Fibroblast of skin of back (primary cell): Measurements from ENCODE around the gene GMDS.

ENCODE experiments used
- DNase-seq: peaks from one replicate; pipeline ENCODE4 v3.0.0-alpha.2; 2013

Gene GMDS

DNA sequence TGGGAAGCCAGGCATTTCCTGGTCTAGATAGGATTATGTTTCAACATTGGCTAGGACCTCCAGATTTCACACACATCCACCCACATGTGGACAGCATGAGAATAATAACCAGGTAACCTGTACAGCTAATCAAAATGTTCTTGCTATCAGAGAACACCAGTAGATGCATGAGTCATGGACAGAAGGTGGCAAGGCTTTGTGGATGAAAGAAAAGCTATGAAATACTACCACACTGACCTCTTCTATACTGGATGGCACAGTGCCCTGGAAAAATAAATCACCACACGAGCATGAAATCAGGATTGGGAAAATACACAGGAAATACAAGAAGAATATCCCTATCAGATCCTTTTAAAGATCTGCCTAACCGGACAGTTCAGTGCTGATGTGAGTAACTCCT, 113.0 kb downstream of the GMDS start:
- no peak for DNase-seq

DNA sequence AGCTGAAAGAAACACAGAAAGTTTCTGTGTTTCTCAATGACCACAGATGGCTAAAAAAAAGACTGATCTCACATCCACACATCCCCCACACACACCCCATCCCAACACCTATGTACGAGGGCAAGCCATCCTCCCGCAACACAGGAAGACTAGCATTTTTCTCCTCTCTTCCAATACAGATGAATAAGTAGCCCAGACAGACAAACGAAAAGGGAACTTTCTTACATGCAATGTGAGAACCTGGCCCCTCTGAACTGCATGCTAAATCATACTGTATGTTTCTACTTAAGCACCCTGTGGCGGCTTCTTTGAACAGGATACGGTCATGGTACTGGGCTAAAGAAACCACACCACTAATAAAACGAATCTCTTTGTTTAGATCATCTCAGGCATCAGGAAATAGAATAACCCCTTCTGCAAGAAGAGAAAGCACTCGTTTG, 116.2 kb downstream of the GMDS start:
- no peak for DNase-seq

DNA sequence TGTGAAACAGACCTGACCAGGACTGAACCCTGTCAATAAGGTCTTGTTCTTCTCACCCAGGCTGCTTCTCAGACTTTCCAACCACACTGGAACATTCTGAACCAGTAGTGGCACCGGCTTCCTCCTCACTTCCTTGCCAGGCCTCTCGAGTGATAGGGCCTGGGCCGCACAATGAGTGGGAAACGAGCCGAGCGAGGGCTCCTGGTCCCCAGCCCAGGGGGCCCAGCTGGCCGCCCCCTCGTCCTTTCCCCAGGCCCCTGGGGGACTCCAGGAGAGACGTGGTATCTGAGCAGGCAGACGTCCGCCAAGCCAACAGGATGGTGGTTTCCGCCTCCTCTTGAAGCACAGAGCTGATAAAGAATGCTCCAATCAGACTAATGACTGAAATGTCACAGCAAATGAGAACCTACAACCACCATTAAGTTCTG, 117.9 kb downstream of the GMDS start:
- no peak for DNase-seq

DNA sequence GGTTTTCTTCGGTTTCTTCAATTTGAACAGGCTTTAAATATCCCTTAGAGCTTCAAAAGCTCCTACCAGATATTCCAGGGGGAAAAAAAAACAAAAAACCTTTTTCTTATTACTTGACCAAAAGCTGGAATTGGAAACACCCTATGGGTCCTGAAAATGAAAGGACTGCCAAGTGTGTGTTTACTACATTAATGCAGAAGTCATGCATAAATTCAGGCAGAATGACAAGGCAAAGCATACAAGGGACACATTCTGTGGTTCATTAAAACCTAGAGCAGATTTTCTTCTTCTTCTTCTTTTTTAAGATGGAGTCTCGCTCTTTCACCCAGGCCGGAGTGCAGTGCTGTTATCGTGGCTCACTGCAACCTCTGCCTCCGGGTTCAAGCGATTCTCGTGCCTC, 119.1 kb downstream of the GMDS start:
- DNase-seq, result no peak

DNA sequence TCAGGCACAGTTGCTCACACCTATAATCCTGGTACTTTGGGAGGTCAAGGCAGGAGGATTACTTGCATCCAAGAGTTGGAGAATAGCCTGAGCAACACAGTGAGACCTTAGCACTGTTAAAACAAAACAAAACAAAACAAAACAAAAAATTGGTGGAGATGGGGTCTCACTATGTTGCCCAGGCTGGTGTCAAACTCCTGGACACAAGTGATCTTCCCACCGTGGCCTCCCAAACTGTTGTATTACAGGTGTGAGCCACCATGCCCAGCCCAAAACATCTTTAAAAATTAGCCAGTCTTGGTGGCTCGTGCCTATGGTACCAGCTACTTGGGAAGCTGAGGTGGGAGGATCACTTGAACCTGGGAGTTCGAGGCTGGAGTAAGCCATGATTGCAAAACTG, 120.2 kb downstream of the GMDS start:
- DNase-seq, result no peak

DNA sequence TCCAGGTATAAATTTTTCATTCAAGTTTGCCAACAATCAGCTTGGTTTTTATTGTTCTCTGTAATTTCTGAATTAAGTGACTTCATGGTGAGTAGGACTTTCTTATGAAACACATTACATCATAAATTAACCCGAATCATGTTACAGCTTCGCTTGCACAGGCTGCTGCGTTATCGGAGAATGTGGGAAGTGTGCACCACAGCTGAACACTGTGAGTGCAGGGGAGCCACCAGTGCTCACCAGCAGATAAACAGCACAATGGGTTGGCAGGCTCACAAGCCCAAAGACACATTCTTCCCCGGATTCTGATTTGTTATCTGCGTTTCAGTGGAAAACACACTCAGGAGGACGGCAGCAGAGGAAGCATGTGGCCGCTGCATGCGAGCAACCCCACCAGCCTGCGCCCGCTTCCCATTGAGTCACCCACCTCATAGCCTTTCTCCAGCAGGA, 121.1 kb downstream of the GMDS start:
- DNase-seq, result no peak

DNA sequence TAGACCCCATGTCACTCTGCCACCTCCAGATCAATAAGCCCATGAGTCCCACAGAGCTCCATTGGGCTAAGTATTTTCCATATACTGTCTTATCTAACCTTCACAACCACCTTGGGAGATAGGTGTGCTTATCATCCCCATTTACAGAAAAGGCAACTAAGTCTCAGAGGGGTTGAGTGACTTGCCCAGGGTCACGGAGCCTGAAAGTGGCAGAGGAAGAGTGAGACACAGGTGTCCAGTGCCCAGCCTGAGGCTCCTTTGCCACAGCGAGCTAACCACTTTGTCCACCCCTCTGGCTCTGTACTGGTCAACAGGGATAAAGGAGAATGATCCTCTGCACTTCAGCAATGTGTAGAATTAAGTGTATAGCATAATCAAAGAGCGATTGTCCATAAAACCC, 124.5 kb downstream of the GMDS start:
- no peak for DNase-seq

DNA sequence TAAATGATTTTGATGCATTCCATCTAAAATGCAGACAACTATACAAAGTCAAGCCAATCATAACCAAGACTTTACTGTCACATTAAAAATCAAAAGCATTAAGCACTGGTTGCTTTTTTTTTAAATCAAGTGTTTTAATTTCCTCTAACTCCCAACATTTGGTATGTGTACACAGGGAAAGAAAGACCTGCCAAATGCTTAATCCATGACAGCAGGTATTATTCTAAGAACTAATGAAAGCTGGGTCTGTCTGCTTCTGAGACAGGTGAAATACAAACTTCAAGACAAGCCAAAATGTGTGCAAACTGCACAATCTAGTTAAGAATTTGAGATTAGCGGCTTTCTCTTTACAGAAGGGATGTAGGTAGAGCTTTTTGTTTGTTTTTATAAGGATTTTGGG, 126.1 kb downstream of the GMDS start:
- DNase-seq, result no peak

DNA sequence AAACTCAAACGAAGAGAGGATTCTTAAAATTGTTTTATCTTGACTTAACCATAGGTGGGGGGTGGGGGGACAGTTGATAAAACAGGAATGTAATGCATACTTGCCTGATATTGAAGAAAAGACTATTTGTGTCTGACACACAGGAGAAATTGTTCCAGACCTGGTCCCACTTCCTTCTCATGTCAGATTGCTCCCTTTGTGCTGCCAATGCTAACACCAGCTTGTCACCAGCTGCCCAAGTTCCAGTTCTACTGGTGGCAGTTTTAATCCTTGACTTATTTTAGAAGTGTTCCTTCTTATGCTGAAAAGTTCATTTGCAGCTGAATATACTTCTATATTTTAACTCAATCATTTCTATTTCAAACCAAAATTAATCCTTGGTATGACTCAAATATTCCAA, 127.3 kb downstream of the GMDS start:
- DNase-seq, result no peak

DNA sequence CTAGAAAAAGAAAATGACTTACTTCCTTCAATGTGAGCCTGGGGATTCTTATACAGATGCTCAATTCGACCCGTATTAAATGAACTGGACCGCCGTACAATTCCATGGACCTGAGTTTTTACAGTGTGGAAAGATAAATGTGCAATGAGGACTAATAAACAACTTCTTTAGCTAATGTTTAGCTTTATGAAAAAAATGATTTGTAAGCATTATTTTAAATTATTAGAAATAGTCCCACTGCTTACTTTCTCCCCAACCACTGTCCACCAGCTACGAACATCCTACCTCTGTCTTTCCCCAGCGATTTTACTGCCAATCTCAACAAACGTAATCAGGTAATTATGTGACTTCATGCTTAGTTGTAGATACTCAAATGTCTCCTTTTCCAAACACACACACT, 128.0 kb downstream of the GMDS start:
- no peak for DNase-seq

DNA sequence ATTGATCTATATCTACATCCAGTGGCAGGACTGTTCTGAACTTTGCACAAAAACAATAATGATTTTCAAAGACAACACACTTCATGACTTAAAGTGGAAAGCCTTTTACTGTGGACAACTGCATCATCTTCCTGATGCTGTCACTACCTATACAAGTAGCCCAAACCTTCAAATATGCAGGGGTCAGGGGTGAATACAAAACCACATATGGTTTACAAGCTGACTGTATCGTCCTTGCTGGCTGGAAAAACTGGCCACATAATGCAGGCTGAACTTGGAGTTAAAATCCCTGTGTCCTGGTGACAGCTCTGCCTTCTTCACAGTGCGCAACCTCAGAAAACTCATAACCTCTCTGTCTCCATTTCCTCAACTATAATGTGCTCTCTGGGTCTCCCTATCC, 128.9 kb downstream of the GMDS start:
- no peak for DNase-seq

DNA sequence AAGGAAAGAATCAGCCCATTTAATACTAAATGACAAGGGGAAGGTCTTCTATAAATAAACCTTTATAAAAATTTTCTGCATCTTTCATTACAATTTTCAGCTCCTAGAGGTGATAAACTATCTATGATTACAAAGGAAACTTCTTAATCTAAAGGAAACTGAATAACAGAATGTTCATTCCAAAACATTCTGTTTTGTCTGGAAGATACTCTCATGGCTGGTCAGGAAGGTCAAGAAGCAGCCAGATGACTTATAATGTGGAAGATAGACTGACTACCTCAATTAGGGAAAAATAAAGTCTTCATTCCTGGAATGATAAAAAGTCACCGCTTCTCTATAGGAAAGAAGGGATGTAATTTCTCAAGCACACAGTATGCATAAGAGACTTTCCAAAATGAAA, 131.3 kb downstream of the GMDS start:
- DNase-seq, result no peak

DNA sequence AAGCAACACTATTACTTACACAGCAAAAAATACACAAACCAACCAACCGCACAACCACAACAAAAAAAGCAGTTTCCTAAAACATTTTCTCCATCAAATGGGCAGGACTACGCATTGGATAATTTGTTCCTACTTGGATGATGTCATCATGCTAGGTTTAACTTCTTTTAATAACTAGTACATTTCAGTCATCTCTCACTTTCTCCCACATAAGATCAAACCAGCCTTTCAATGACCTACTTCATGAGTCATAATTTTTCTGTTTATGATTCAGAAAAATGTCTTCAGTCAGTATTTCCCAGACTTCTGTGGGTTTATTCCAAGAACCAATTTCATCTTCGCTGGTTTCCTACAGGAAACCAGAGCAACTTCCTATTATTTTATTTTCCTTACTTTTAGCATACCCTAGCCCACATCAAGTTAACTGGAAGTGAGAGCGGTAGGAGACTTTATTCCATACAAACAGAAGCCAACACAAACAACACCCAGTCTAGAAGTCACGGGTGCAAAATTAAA, 134.2 kb downstream of the GMDS start:
- DNase-seq, result peak; percentile 89

DNA sequence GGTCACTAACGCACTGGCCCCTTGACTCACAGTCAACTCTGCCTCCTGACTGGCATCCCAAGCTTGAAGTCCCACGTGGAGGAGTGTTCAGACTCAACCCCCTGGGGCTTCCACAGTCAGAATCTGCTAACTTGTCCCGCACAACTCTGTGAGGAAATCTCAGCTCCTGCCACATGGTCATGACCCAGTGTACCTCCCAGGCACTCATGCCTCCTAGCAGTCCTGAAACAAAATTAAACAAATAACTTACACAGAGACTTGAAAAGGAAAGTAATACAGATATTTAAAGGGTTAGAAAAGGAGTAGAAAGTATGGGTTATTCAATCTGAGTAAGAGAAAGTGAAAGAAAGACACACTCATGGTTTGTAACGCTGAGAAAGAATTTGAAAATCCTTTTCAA, 134.9 kb downstream of the GMDS start:
- DNase-seq, result peak; percentile 18

DNA sequence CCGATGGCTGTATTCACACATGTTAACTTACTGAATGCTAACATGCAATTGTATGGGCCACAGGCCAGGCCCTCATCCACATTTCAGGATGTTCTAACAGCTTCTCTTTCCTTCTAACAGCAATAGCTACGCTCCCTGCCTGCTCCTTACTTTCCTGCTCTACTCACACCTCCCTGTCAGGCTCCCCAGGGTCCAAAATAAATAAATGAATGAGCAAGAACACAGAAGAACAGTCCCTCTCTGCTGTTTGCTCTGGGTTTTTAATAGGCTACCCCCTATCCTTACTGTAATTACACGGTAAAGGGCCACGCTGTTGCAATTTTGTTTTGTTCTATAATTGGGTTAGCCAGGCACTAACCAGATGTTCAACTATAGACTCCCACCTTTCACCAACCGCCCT, 135.6 kb downstream of the GMDS start:
- DNase-seq, result no peak

DNA sequence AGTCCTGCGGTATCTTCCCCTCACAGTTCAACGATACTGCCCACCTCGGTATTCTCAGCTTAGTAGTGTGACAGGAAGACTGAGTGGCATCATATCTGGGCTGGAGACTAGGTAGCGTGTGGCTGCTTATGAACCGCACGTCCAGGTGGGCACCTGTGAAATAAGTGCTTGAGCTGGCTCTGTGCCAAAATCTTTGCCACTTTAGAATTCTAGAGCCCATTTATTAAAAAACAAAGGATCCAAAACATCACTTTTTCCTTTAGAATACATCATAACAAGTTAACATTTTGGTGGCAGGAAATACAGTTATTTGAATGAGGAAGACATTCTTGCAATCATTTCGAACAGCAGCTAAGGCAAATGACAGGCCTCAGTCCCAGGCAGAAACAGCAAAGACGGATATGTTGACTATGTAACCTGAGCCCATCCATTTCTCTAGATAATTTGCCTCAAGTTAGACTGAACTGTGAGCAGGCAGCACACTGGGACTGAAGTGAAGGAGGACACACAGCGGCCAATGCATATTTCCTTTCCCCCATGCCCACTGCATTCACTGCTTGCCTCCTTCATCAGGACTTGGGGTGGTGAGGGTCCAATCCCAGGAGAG, 136.6 kb downstream of the GMDS start:
- DNase-seq, result no peak

DNA sequence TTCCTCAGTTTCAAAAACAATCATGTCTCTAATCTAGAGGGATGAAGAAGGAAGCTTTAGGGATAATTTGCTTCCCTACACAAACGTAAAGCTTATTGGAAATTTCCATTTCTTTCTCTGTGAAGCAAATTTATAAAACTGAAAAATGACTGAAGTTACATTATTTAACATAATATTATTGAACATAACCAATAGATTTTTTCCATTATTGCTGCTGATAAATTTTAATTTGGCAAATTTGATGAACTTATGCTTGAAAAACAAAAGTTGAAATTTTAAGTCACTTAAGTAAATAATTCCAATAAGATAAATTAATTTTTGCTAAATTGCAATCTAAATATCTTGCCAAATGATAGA, 140.9 kb downstream of the GMDS start:
- DNase-seq, result no peak

DNA sequence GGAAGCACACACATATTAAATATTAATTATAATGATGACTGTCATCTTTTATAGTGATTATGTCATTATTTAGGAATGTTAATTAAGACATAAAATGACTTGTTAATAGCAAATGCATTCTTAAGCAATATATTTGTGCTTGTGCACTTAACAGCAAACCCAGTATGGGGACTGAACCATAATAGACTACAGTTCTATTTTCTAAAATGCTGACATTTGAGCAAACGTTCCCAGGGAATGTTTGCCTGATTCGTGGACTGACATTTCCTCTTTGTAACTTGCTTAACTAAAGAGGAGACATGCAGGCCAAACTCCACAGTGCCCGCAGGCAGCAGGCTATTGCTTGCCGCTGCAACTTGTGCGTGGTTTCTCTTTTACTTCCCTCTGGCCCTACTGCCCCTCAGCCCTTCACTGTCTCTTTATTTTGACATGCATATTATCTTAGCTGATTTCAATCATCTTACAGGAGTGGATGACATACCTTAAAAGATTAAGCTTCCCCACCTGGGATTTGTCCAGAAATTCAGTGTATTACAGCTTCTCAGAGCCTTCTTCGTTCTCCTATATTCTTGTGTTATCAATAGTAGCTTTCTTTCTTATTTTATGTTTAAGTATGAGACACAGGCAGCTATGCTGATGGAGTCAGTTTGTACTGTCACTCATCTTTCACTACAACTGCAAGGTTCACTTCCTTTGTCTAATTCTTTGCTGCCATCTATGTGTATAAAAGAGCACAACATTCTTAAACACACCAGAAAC, 141.5 kb downstream of the GMDS start:
- peak; percentile 63 for DNase-seq

DNA sequence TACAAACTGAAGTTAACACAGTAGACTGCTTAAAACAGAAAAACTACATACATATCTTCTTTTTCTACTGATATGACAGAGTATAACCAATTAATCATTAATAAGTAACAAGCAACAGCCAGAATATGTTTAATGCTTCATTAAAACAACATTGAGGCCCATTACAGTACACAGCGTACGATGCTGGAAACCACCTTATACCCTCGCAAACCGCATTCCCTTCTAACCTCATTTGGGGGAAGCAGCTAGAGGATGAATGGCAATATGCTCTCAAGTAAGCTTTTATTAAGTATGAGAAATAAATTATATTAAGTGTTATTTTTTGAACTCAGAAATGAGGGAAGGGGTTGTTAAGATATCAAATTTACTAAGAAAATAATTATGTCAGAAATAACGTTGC, 142.4 kb downstream of the GMDS start:
- no peak for DNase-seq

DNA sequence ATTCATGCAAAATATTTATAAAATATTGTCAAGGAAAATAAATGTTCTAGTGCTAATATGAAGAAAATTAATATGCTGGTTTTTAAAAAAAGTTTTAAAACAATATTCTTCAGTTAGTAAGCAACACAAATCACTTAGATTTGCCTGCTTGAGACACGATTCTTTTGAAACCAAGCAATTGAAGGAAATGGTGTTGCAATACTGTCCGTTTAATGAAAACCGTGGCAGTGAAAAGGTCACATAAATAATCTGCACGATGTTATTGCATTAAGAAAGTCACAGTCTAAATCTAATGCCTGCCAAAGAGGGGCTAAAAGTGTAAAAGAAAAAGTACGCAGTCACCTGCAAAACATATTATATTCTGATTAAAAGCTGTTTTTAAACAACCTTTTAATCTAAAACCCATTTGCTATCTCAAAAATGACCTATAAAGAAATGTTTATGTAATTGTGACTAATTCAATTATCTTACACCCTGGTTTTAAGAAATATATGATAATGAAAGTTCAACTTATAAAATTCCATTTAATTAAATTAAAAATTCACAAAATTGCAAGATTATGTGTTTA, 143.0 kb downstream of the GMDS start:
- no peak for DNase-seq

DNA sequence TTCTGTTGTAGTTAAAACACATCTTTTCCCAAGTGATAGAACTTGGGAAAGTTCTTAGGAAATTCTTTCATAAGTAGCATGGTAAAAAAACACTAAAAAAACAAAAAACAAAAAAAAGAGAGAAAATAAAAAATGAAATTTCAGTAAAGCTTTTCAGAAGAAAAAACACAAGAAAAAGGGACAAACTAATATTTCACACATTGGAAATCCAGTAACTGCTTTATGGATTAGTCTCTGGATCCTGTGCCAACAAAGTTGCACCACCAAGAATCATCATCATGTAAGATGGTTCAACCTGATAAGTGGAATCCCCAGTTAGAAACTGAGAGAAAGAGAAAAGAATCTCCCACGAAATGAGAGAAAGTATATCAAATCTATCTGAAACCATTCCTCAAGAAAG, 144.2 kb downstream of the GMDS start:
- DNase-seq, result no peak

DNA sequence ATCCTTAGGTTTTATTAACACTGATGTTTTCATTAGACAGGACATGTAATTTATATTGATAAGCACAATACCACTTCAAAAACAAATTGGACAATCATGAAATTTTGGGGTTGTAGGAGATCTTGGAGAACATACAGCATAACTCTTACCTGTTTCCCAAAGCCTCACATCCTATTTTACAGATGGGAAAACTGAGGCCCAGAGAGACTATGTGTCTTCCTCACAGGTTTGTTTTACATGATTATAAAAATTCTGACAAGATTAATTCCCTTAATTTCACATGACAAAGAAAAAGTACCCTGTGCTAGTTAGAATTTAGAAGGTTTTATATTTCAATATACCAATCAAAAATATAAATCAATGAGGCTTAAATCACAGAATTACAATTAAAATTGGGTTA, 145.5 kb downstream of the GMDS start:
- no peak for DNase-seq

DNA sequence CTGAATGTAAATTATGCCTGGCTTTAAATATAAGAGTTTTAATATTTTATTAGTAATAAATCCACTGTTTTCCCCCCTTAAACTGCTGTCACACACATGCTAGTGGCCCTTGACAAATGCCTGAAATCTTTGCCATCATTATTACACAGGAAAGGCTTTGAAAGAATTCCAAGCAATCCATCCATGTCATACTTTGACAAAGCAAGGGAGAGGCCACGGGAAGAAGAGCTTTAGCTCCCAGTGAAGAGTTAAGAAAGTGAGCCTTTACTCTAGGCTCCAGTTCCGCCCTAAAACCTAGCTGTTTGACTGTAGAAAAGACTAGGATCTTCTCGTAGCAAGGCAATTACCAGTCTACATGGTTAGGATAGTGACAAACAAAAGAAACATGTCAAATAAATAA, 147.9 kb downstream of the GMDS start:
- DNase-seq, result peak; percentile 11

DNA sequence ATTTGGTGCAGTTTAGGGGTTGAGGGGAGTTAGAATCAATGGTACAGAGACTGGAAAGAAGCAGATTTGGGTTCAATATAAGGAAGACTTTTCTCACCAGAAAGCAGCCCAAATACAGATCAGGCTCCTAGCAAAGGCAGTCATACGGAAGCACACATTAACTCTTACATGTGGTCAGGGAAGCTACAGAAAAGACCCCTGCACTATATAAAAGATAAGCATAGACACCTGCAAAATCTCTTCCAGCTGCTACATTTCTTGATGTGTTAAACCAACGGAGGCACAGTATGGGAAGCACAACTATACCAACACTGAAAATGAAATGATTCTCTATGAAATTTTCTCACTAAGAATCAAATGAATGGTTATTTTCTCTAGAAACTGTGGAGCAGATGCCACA, 150.8 kb downstream of the GMDS start:
- no peak for DNase-seq
